ENCODE measurements around the gene SOX4. TPM values are rescaled to one million over a fixed set of nuclear protein-coding genes. Genes with fewer than 3 reads are reported as not detected.

Gene SOX4
- total and polyA plus RNA-seq, 4 donors: 4.3 to 25.2 (median 10.3) TPM

DNA sequence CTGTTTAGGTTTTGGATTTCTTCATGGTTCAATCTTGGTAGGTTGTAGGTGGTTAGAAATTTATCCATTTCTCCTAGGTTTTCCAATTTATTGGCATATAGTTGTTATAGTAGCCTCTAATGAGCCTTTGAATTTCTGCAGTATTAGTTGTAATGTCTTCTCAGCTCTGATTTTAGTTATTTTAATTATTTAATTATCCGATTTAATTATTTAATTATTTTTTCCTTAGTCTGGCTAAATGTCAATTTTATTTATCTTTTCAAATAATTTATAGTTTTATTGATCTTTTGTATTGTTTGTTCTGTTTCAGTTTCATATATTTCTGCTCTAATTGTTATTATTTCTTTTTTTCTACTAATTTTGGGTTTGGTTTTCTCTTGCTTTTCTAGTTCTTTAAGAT is 28.1 kb upstream of the SOX4 start:
- WGBS, 2 donors: 76% methylated on average over 1 of the region's 1 CpG
- Histone ChIP-seq H3K36me3 (ENCODE audit: control insufficient read depth in 1 of 2, insufficient read depth in 2 of 2, low read length in 1 of 2) (no peaks in the 10 kb centered on the region), H3K27me3 (ENCODE audit: control insufficient read depth in 1 of 2, insufficient read depth in 2 of 2, low read length in 1 of 2) (peaks cover 0 to 1% of the 10 kb centered on the region in 2 donors), H3K27ac (ENCODE audit: low read depth in 1 of 2, low read length in 2 of 2) (no peak overlapping the region), H3K9me3 (ENCODE audit: control insufficient read depth, low read length) (no peaks in the 10 kb centered on the region), H3K4me3 (ENCODE audit: low read length in 2 of 2) (no peak overlapping the region), H3K4me1 (ENCODE audit: control insufficient read depth in 1 of 2, insufficient read depth in 2 of 2, low read length in 2 of 2) (no peaks in the 10 kb centered on the region)
- ATAC-seq (ENCODE audit: low FRiP score) (no peak), DNase-seq (no peak)
- intact Hi-C loops (cut with DNase I): no loop called here

DNA sequence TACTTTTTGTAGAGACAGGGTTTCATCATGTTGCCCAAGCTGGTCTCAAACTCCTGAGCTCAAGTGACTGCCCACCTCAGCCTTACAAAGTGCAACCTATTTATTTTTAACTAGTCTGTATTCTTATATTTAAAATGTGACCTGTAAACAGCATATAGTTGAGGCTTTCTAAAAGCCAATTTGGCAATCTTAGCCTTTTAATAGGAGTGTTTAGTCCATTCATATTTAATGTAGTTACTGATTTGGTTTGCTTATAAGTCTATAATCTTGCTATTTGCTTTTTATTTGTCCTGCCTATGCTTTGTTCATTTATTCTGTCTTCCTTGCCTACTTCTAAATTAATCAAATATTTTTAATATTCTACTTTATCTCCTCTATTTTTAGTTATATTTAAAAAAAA is 15.0 kb upstream of the SOX4 start:
- no peaks in the 10 kb centered on the region for H3K36me3 ChIP-seq (ENCODE audit: control insufficient read depth in 1 of 2, insufficient read depth in 2 of 2, low read length in 1 of 2)
- intact Hi-C loops (cut with DNase I): no loop called here
- H3K4me1 ChIP-seq (ENCODE audit: control insufficient read depth in 1 of 2, insufficient read depth in 2 of 2, low read length in 2 of 2): no peaks in the 10 kb centered on the region
- no peak for DNase-seq
- H3K9me3 ChIP-seq (ENCODE audit: control insufficient read depth, low read length): peaks cover 2% of the 10 kb centered on the region
- no peak overlapping the region for H3K27ac ChIP-seq (ENCODE audit: low read depth in 1 of 2, low read length in 2 of 2)
- H3K27me3 ChIP-seq (ENCODE audit: control insufficient read depth in 1 of 2, insufficient read depth in 2 of 2, low read length in 1 of 2): no peaks in the 10 kb centered on the region
- ATAC-seq (ENCODE audit: low FRiP score): no peak
- H3K4me3 ChIP-seq (ENCODE audit: low read length in 2 of 2): no peak overlapping the region

DNA sequence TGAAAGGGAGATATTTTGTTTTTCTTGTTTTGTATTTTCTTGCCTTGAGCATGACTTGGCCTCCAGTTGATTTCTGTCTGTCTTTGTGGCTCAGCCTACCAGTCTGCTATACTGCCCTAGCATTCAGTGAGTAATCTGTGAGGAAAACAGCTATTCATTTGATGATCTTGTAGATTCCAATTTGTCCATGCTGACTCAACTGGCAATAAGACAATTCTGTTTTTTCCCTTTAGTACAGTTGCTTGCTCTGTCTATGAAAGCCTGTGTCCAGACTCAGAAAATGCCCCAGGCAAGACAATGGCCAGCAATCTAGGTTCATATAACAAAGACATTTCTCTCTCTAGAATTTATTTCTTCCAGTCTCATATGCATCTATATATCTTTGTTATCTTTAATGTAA is 10.9 kb upstream of the SOX4 start:
- intact Hi-C loops (cut with DNase I): loop anchor here in 1 of 2 donors (10.0 kb wide), 1 partner anchor 798 kb away; no protein-coding TSS in a partner anchor
- no peak for DNase-seq
- no peak for ATAC-seq (ENCODE audit: low FRiP score)
- Histone ChIP-seq H3K9me3 (ENCODE audit: control insufficient read depth, low read length) (peaks cover 2% of the 10 kb centered on the region), H3K27ac (ENCODE audit: low read depth in 1 of 2, low read length in 2 of 2) (no peak overlapping the region), H3K4me3 (ENCODE audit: low read length in 2 of 2) (no peak overlapping the region), H3K4me1 (ENCODE audit: control insufficient read depth in 1 of 2, insufficient read depth in 2 of 2, low read length in 2 of 2) (no peaks in the 10 kb centered on the region), H3K36me3 (ENCODE audit: control insufficient read depth in 1 of 2, insufficient read depth in 2 of 2, low read length in 1 of 2) (no peaks in the 10 kb centered on the region), H3K27me3 (ENCODE audit: control insufficient read depth in 1 of 2, insufficient read depth in 2 of 2, low read length in 1 of 2) (no peaks in the 10 kb centered on the region)

DNA sequence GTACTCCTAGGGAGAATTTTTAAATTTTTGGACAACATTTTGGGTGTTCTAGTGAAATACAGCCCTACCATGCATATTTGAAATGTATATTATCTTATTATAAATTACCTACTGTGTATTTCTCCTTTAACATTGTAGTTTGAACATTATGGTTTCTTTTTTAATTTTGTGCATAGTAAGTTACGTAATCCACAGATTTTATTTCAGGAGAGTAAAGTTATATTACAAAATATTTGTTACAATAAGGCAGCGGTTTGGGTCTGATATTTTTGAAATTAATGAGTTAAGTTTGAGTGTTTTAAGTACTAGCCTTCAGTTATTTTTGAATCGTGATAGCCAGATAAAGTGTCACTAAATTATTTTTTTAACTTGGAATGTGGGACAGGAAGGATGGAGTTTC is 7.3 kb upstream of the SOX4 start:
- Histone ChIP-seq H3K36me3 (ENCODE audit: control insufficient read depth in 1 of 2, insufficient read depth in 2 of 2, low read length in 1 of 2) (no peaks in the 10 kb centered on the region), H3K4me3 (ENCODE audit: low read length in 2 of 2) (no peak overlapping the region), H3K27ac (ENCODE audit: low read depth in 1 of 2, low read length in 2 of 2) (no peak overlapping the region), H3K4me1 (ENCODE audit: control insufficient read depth in 1 of 2, insufficient read depth in 2 of 2, low read length in 2 of 2) (no peaks in the 10 kb centered on the region), H3K9me3 (ENCODE audit: control insufficient read depth, low read length) (no peaks in the 10 kb centered on the region), H3K27me3 (ENCODE audit: control insufficient read depth in 1 of 2, insufficient read depth in 2 of 2, low read length in 1 of 2) (no peaks in the 10 kb centered on the region)
- intact Hi-C loops (cut with DNase I): loop anchor here (5.0 to 10.0 kb wide), 4 partner anchors 554 to 1024 kb away; no protein-coding TSS in a partner anchor
- 45 to 48% methylated on average over 3 of the region's 3 CpGs for WGBS, 2 donors
- no peak for DNase-seq
- no peak for ATAC-seq (ENCODE audit: low FRiP score)

DNA sequence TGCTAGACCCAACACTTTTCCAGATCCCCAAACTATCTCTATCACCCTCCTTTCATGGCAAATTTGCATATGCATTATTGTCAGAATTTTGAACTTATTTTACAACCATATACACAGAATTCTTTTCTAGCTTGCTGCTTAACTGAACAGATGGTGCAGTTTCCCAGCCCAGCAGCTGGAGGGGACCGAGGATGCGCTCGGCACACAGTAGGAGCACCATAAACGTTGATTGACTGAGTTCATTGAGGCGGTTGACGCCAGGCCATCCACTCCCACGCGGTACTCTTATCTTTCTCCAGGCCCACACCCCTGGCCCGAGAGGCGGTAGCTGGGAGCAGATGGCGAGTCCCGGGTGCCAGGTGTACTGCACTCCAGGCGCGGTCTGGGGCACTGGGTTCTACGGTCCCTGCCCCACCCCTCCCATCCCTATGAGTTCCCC is 6.8 kb upstream of the SOX4 start:
- Histone ChIP-seq H3K27me3 (ENCODE audit: control insufficient read depth in 1 of 2, insufficient read depth in 2 of 2, low read length in 1 of 2) (no peaks in the 10 kb centered on the region), H3K4me3 (ENCODE audit: low read length in 2 of 2) (peak overlapping the region in 1 of 2 donors; percentile 56), H3K9me3 (ENCODE audit: control insufficient read depth, low read length) (no peaks in the 10 kb centered on the region), H3K36me3 (ENCODE audit: control insufficient read depth in 1 of 2, insufficient read depth in 2 of 2, low read length in 1 of 2) (no peaks in the 10 kb centered on the region), H3K4me1 (ENCODE audit: control insufficient read depth in 1 of 2, insufficient read depth in 2 of 2, low read length in 2 of 2) (no peaks in the 10 kb centered on the region), H3K27ac (ENCODE audit: low read depth in 1 of 2, low read length in 2 of 2) (no peak overlapping the region)
- ATAC-seq (ENCODE audit: low FRiP score) (peak; percentile 30), DNase-seq (no peak)
- WGBS, 2 donors: 3% methylated on average over 15 of the region's 15 CpGs
- intact Hi-C loops (cut with DNase I): loop anchor here (5.0 to 10.0 kb wide), 4 partner anchors 554 to 1024 kb away; no protein-coding TSS in a partner anchor

DNA sequence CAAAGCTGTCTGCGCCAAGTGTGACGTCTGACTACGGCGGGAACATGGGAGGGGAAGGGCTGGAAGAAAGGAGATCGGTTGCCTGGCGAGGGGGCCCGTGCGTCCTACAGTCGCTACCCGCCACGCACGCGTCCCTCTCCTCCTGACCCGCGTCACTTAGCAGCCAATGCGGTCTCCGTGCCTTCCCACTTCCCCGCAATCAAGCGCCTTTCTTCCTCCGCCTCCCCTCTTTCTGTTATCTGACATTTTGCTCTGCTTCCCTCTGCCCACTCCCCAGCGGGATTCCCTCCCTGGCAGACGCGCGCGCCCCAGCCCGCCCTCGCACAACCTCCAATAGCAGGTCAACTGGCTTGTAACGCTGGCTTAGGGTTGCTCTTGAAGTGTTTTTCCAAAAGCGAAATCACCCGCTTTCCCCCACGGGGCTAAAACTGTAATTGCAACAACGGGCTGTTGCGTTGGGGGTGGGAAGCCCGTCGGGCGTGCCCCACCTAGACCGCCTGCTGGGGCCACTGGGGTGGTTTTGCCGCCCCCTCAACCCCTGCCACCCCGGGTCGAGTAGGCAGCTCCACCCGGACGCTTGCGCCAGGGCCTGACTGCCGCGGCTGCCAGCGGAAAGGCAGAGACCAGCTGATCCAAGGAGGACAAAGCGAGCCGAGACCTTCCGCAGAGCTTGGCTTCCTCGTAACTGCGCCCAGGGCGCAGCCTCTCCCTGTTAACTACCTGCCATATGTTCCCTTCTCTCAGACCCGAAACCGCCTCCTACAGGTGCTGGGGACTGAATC is 6.2 kb upstream of the SOX4 start:
- peak; percentile 71 for ATAC-seq (ENCODE audit: low FRiP score)
- Histone ChIP-seq H3K27ac (ENCODE audit: low read depth in 1 of 2, low read length in 2 of 2) (peak overlapping the region in 1 of 2 donors; percentile 4), H3K9me3 (ENCODE audit: control insufficient read depth, low read length) (no peaks in the 10 kb centered on the region), H3K36me3 (ENCODE audit: control insufficient read depth in 1 of 2, insufficient read depth in 2 of 2, low read length in 1 of 2) (no peaks in the 10 kb centered on the region), H3K4me3 (ENCODE audit: low read length in 2 of 2) (peak overlapping the region; percentile 56 to 61), H3K27me3 (ENCODE audit: control insufficient read depth in 1 of 2, insufficient read depth in 2 of 2, low read length in 1 of 2) (no peaks in the 10 kb centered on the region), H3K4me1 (ENCODE audit: control insufficient read depth in 1 of 2, insufficient read depth in 2 of 2, low read length in 2 of 2) (no peaks in the 10 kb centered on the region)
- 1% methylated on average over 47 to 54 of the region's 54 CpGs for WGBS, 2 donors
- intact Hi-C loops (cut with DNase I): loop anchor here (5.0 to 10.0 kb wide), 4 partner anchors 555 to 1025 kb away; no protein-coding TSS in a partner anchor
- DNase-seq: peak; percentile 72 to 77

DNA sequence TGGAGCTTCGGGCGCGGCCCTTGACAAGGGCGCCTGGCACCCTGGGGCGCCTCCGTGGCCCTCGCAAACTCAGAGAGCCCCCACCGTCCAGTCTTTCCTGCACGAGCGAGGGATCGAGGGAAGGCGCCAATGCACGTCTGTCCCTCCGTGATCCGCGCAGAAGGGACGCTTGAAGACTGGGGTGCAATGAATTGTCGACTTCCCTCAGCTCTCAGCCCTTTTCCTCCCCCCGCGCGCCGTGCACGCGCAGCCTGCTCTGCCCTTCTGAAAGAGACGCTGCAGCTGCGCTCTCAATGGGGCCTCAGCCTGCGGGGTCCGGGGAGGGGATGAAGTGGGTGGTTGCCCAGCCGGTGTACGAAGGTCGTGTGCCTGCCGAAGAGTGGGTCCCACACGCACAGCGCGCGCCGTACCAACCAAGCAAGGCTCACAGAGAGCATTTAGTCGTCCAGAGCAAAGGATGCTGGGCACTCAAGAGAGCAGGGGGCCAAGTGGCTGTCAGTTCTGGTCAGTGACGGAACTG is 5.5 kb upstream of the SOX4 start:
- H3K27me3 ChIP-seq (ENCODE audit: control insufficient read depth in 1 of 2, insufficient read depth in 2 of 2, low read length in 1 of 2): no peaks in the 10 kb centered on the region
- intact Hi-C loops (cut with DNase I): loop anchor here (5.0 to 10.0 kb wide), 4 partner anchors 556 to 1026 kb away; no protein-coding TSS in a partner anchor
- no peaks in the 10 kb centered on the region for H3K9me3 ChIP-seq (ENCODE audit: control insufficient read depth, low read length)
- no peaks in the 10 kb centered on the region for H3K4me1 ChIP-seq (ENCODE audit: control insufficient read depth in 1 of 2, insufficient read depth in 2 of 2, low read length in 2 of 2)
- 1% methylated on average over 39 of the region's 39 CpGs for WGBS, 2 donors
- H3K36me3 ChIP-seq (ENCODE audit: control insufficient read depth in 1 of 2, insufficient read depth in 2 of 2, low read length in 1 of 2): no peaks in the 10 kb centered on the region
- peak overlapping the region in 1 of 2 donors; percentile 55 for H3K27ac ChIP-seq (ENCODE audit: low read depth in 1 of 2, low read length in 2 of 2)
- H3K4me3 ChIP-seq (ENCODE audit: low read length in 2 of 2): peak overlapping the region; percentile 56 to 61
- peak; percentile 68 to 84 for DNase-seq
- ATAC-seq (ENCODE audit: low FRiP score): peak; percentile 78

DNA sequence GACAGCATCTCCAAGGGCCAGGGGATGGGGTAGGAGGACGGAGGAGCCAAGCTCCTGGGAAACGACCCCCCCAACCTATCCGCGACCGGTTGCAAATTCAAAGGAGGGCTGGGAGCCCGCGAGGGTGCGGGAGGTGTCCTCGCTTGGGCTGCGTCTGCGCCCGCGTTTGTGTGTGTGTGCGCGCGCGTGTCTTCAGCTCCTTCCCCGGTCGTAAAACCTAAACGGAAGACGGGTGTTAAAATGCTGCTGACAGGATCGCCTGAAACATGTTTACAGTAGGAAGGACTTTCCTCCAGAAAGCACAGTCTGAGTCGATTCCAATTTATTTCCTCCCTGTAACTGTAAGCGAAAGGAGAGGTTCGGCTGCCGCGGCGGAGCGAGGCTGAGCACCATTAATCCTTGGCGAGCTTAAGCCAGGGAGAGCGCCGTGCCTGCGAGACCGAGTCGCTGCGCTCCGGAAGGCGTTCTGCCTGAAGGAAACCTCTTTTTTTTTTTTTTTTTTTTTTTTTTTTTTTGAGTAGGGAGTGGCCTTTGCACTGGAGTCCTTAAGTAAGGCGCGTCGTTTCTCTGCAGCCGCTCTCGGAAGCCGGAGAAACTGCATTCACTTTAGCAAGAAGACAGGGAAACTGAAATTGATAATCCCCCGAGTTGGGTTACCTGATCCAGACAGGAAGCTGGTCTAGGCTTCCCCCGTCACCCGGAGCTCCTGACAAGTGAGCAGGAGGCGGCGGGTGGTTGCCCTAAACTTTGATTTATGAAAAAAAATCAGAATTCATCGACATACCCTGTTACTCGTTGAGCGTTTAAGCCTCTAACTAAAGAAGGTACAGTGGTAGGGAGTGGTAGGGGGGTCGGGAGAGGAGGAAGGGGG is 4.8 kb upstream of the SOX4 start:
- Histone ChIP-seq H3K4me1 (ENCODE audit: control insufficient read depth in 1 of 2, insufficient read depth in 2 of 2, low read length in 2 of 2) (no peaks in the 10 kb centered on the region), H3K27me3 (ENCODE audit: control insufficient read depth in 1 of 2, insufficient read depth in 2 of 2, low read length in 1 of 2) (no peaks in the 10 kb centered on the region), H3K4me3 (ENCODE audit: low read length in 2 of 2) (peak overlapping the region; percentile 56 to 61), H3K9me3 (ENCODE audit: control insufficient read depth, low read length) (no peaks in the 10 kb centered on the region), H3K27ac (ENCODE audit: low read depth in 1 of 2, low read length in 2 of 2) (peak overlapping the region in 1 of 2 donors; percentile 55), H3K36me3 (ENCODE audit: control insufficient read depth in 1 of 2, insufficient read depth in 2 of 2, low read length in 1 of 2) (no peaks in the 10 kb centered on the region)
- DNase-seq (peak; percentile 78 to 85), ATAC-seq (ENCODE audit: low FRiP score) (peak; percentile 63)
- 0 to 1% methylated on average over 53 of the region's 53 CpGs for WGBS, 2 donors
- intact Hi-C loops (cut with DNase I): loop anchor here (5.0 to 10.0 kb wide), 4 partner anchors 556 to 1026 kb away; no protein-coding TSS in a partner anchor
